Measurements from ENCODE around the gene FAM177A1. TPM values are rescaled to one million over a fixed set of nuclear protein-coding genes. Genes with fewer than 3 reads are reported as not detected.
"Not testable (repeated sequence)": the region's sequence is repeated elsewhere in the genome, so short reads cannot be mapped to it uniquely, and the experiment has no call there.

Gene FAM177A1, protein sequence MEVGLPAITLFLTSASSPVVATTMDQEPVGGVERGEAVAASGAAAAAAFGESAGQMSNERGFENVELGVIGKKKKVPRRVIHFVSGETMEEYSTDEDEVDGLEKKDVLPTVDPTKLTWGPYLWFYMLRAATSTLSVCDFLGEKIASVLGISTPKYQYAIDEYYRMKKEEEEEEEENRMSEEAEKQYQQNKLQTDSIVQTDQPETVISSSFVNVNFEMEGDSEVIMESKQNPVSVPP
- total RNA-seq, result 54.0 TPM

DNA sequence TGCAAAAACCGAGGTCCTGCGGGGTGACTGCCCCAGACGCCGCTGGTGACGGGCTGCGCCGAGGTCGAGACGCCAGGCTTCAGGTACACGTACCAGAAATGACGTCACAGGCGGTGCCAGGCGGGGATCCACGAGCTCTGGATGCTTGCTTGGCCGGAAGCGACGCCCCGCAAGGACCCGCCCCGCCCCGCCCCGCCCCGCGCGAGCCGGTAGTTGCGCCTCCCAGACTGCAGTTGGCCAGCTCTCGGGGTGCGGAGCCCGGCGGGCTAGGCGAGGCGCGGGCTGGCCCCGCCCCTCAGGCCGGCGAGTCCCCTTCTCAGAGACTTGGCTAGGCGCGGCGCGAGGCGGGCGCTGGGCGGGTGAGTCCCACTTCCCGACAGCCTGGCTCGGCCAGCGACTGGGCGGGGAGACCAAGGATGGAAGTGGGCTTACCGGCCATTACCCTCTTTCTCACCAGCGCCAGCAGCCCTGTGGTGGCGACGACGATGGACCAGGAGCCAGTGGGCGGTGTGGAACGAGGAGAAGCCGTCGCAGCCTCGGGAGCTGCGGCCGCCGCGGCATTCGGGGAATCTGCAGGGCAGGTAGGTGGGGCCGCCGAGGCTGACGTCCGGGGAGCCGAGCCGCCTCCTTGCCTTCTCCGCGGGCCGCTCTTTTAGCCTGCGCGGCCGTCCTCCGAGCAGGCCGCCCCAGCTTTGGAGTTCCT lies at the start of gene FAM177A1:
Gene FAM177A1, plus strand, starts transcription at position 225 of the 703 bp plus-strand sequence. Its CDS starts 192 bp downstream, at position 417.
- DNase-seq, result peak; percentile 97

GRCh38 chr14:34997762-34998161 lies 48.3 kb upstream of the FAM177A1 start:
- no peak for DNase-seq

DNA sequence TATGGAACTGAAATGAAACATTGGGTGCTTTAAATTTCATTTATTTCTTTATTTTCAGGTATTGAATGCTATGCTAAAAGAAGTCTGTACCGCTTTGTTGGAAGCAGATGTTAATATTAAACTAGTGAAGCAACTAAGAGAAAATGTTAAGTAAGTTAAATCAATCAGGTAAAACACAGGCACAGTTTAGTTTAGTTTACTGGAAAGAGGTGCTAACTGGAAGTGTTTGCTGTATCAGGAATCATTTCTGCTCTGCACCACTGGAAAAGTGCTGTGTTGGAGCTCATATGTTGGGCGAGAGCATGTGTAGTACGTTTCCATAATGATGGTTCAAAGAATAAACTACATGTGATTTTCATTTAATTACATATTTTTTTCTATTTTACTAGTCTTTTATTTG lies 46.6 kb upstream of the FAM177A1 start:
- no peak for DNase-seq

GRCh38 chr14:35001621-35002020 lies 44.5 kb upstream of the FAM177A1 start:
- no peak for DNase-seq

DNA sequence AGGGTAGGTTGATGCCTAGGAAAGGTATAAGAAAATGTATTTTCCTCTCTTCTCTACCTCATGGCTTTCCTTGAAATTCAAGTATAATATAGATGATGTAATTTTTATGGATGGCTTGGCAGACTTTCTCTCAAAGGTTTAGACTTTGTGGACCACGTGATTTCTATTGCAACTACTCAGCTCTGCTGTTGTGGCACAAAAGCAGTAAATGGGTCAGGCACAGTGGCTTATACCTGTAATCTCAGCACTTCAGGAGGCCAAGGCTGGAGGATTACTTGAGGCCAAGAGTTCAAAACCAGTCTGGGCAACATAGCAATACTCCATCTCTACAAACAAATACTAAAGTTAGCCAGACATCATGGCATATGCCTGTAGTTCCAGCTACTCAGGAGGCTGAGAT lies 41.2 kb upstream of the FAM177A1 start:
- no peak for DNase-seq

DNA sequence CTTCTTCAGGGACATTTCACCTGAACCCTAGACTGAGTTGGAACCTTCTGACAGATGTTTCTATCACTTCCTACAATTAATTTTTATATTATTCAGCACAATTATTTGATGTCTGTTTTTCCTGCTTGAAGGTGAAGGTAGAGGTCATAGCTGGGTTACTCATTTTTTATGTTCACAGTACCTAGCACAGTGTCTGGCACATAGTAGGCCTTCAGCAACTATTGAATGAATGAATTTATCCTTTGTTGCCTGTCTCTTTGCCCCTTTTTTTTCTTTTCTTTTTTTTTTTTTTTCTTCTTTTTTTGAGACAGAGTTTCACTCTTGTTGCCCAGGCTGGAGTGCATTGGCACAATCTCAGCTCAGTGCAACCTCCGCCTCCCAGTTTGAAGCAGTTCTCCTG lies 29.5 kb upstream of the FAM177A1 start:
- no peak for DNase-seq

DNA sequence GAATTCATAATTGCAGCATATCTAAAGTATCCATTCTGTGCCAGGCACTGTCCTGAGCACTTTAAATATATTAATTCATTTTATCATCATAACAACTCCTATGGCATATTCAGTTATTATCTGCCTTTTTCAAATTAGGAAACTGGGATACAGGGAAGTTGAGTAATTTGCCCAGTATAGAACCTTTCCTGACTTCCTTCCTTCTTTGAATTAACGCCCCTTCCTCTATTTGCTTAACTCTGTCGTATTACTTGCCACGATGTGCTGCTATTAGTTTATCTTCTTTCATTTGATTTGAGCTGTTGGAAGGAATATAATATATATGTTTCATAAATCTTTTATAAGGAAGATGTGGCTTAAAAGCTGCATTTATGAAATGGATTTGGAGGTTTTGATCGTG lies 25.4 kb upstream of the FAM177A1 start:
- no peak for DNase-seq

- DNase-seq, result no peak
Measured at GRCh38 chr14:35028435-35028834, 17.6 kb upstream of the FAM177A1 start.

- no peak for DNase-seq
Measured at GRCh38 chr14:35032562-35032961, 13.5 kb upstream of the FAM177A1 start.

GRCh38 chr14:35034440-35034833 lies 11.6 kb upstream of the FAM177A1 start:
- no peak for DNase-seq

DNA sequence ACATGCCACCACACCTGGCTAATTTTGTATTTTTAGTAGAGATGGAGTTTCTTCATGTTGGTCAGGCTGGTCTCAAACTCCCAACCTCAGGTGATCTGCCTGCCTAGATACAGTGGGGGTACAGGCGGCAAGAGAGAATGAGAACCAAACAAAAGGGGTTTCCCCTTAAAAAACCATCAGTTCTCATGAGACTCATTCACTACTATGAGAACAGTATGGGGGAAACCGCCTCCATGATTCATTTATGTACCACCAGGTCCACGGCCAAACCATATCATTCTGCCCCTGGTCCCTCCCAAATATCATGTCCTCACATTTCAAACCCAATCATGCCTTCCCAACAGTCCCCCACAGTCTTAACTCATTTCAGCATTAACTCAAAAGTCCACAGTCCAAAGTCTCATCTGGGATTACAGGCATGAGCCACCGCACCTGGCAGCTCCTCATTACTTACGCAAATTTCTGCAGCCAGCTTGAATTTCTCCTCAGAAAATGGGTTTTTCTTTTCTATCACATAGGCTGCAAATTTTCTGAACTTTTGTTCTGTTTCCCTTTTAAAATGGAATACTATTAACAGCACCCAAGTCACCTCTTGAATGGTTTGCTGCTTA lies 11.0 kb upstream of the FAM177A1 start:
- not testable (repeated sequence) for DNase-seq

- not testable (repeated sequence) for DNase-seq
Measured at GRCh38 chr14:35038312-35038711, 7.8 kb upstream of the FAM177A1 start.

DNA sequence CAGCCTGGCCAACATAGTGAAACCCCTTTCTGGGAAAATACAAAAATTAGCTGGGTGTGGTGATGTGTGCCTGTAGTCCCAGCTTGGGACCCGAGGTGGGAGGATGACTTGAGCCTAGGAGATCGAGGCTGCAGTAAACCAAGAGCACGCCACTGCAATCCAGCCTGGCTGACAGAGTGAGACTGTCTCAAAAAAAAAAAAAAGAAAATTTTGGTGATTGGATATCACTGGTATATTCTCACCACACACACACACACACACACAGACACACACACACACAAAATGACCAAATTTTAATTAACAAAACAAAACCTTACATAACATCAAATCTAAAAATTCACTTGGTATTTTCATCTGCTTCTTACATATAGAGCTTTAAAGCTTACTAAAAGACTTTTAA lies 3.4 kb upstream of the FAM177A1 start:
- DNase-seq, result no peak

DNA sequence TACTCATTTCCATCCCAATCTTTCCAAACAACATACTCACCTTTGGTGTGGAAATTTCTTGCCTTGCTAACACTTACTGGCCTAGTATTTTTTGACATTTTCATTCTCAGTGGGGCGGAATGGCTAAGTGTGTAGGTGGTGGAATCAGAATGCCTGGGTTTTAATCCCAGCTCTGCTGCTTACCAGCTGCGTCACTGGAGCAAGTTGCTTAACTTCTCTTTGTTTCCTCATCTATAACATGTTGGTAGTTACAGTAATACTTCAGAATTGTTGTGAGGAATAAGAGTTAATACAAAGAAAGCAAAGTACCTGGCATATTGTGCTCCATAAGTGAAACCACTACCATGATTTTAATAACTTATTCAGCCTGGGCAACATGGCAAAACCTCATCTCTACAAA lies 3.0 kb upstream of the FAM177A1 start:
- no peak for DNase-seq

DNA sequence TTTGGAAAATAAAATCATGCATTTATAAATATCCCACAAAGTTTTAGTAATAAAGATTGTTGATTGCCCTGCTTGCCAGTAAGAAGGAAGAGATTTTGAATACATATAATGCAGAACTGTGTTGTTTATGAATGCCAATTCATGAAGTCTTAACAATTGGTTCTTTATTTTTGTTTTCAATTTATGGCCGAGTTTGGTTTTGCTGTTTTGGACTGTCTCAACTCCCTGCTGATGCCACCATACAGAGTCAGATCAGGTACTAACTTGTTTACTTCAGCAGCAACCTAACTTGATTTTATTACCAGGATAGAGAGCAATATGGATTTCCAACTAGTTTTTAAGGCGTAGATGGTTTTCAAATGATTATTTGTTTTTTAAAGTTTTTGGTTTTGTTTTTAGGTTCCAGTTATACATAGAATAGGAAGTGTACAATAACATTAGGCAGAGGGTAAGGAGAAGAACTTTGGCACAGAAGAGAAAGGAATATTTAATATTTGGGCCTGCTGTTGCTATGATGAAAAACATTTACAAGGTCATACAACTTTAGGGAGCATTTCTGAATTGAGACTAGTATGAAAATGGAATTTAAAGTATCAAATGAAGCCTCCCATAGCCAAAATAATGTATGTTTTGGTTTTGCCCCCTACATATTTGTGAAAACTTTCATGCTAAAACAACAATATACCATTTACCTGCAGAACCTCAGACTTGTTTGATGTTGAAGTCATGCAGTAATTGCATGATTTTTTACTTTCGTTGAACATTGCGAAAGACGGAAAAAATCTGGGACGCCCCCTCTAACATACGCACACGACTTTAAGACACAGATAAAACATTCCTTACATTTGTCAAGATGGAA lies 904 bp upstream of the FAM177A1 start:
- no peak for DNase-seq

- DNase-seq, result no peak
Measured at GRCh38 chr14:35045798-35046047, 349 bp upstream of the FAM177A1 start.

- DNase-seq, result peak; percentile 51
Measured at GRCh38 chr14:35046751-35047536, 872 bp downstream of the FAM177A1 start.

GRCh38 chr14:35047976-35048513 lies 2.0 kb downstream of the FAM177A1 start:
- DNase-seq, result no peak

- no peak for DNase-seq
Measured at GRCh38 chr14:35050652-35051051, 4.6 kb downstream of the FAM177A1 start.

GRCh38 chr14:35051796-35052195 lies 5.7 kb downstream of the FAM177A1 start:
- no peak for DNase-seq

GRCh38 chr14:35052637-35053036 lies 6.6 kb downstream of the FAM177A1 start:
- DNase-seq, result no peak
